Caco-2 (cell line): Measurements from ENCODE around the gene P2RX6. TPM values are rescaled to one million over a fixed set of nuclear protein-coding genes. Genes with fewer than 3 reads are reported as not detected.

ENCODE experiments used
- BruUV-seq: library from RNA; stranded (reverse); fragments of 400-500 nt; replicated peaks from 2 replicates; lab custom pipeline; 2021; lab: Mats Ljungman, UMichigan
- CTCF ChIA-PET: fragments of 300-600 bp; sonication (Branson Sonifier 250); formaldehyde crosslinking; loops from one replicate; lab custom pipeline; 2022; ENCODE audit warnings: antibody characterized with exemption; lab: Charles Lee
- POLR2A ChIA-PET: fragments of 300-600 bp; sonication (Branson Sonifier 250); formaldehyde crosslinking; loops from one replicate; lab custom pipeline; 2022; ENCODE audit warnings: antibody characterized with exemption; lab: Charles Lee
- DNase-seq, 2 experiments: peaks; one replicate each; pipeline versions ENCODE4 v3.0.0 to v3.0.0-alpha.2; 2020 to 2022
- H3K27me3 ChIP-seq: replicated peaks from 2 replicates; pipeline ENCODE4 v1.6.0; 2011; ENCODE audit warnings: low read length; ENCODE audit not compliant: control insufficient read depth, insufficient read depth
- H3K36me3 ChIP-seq: 2 replicates; pipeline ENCODE4 v1.5.1; 2011; ENCODE audit warnings: low read length; ENCODE audit not compliant: control insufficient read depth, insufficient read depth
- H3K4me1 ChIP-seq: fragments of 250-450 bp; sonication (Bioruptor Pico); 2 replicates; pipeline ENCODE4 v1.5.1; 2020; ENCODE audit warnings: mild to moderate bottlenecking
- H3K4me3 ChIP-seq: 2 replicates; pipeline ENCODE4 v1.5.1; 2011; ENCODE audit warnings: low read depth, mild to moderate bottlenecking, control low read depth, low read length
- H3K9me3 ChIP-seq: fragments of 250-450 bp; sonication (Bioruptor Pico); 2 replicates; pipeline ENCODE4 v1.5.1; 2020; ENCODE audit warnings: mild to moderate bottlenecking, moderate library complexity
- H3K27ac Mint-ChIP-seq: one replicate; pipeline ENCODE4 v1.8.0; 2022; ENCODE audit warnings: mixed read lengths; ENCODE audit not compliant: unreplicated experiment
- H3K27me3 Mint-ChIP-seq: one replicate; pipeline ENCODE4 v1.8.0; 2022; ENCODE audit warnings: mixed read lengths; ENCODE audit not compliant: insufficient read depth, unreplicated experiment
- H3K36me3 Mint-ChIP-seq: one replicate; pipeline ENCODE4 v1.8.0; 2022; ENCODE audit warnings: mild to moderate bottlenecking, mixed read lengths; ENCODE audit not compliant: insufficient read depth, unreplicated experiment
- H3K4me1 Mint-ChIP-seq: one replicate; pipeline ENCODE4 v1.8.0; 2022; ENCODE audit warnings: low read depth, mixed read lengths; ENCODE audit not compliant: unreplicated experiment
- H3K4me3 Mint-ChIP-seq: one replicate; pipeline ENCODE4 v1.8.0; 2022; ENCODE audit warnings: mild to moderate bottlenecking, moderate library complexity, mixed read lengths; ENCODE audit not compliant: unreplicated experiment
- H3K9me3 Mint-ChIP-seq: one replicate; pipeline ENCODE4 v1.8.0; 2022; ENCODE audit warnings: mixed read lengths; ENCODE audit not compliant: unreplicated experiment
- CTCF ChIP-seq, 2 experiments: fragments of 200-600 bp in 1 of 2; IDR thresholded peaks; 1 replicate in 1 of 2; 2 replicates in 1 of 2; pipeline versions ENCODE4 v1.5.1 to v1.8.0; 2011 to 2022; ENCODE audit warnings: antibody characterized with exemption in 1 of 2, control low read depth in 1 of 2, inconsistent platforms in 1 of 2, low read depth in 1 of 2, low read length in 1 of 2, mild to moderate bottlenecking in 1 of 2, moderate library complexity in 1 of 2; ENCODE audit not compliant: insufficient read depth in 1 of 2, severe bottlenecking in 1 of 2, unreplicated experiment in 1 of 2
- intact Hi-C: fragments of 100-400 bp; cut with micrococcal nuclease; formaldehyde crosslinking; loops from one replicate; pipeline ENCODE4 v1.10.0; 2022; ENCODE audit not compliant: unreplicated experiment
- total RNA-seq: library from RNA; stranded (reverse); gene quantifications from 2 replicates; pipeline ENCODE4 v1.2.3, GENCODE V29; 2022

The P2RX6 gene
- total RNA-seq, 1 experiment from 2014 or later: 0.11 TPM

GRCh38 chr22:20994902-20995241 lies 20.1 kb upstream of the P2RX6 start:
- Mint-ChIP-seq H3K9me3 (no peaks in the 10 kb centered on the region), H3K27ac (no peak overlapping the region), H3K4me1 (no peaks in the 10 kb centered on the region), H3K4me3 (no peak overlapping the region), H3K27me3 (no peaks in the 10 kb centered on the region), H3K36me3 (peaks cover 53% of the 10 kb centered on the region)
- H3K4me3 ChIP-seq: no peak overlapping the region
- ChIA-PET POLR2A (no interaction called here), CTCF (no interaction called here)
- H3K9me3 ChIP-seq: no peaks in the 10 kb centered on the region
- intact Hi-C loops: no loop called here
- DNase-seq: no peak
- no peaks in the 10 kb centered on the region; the same call in none of the 2 replicates for H3K36me3 ChIP-seq
- H3K4me1 ChIP-seq: no peaks in the 10 kb centered on the region
- BruUV-seq: no TSS peak
- no peaks in the 10 kb centered on the region for H3K27me3 ChIP-seq
- TF ChIP-seq CTCF (IDR thresholded peaks at IDR 0.05; ENCODE audit: insufficient read depth in 1 of 2, low read depth in 1 of 2, low read length in 1 of 2, severe bottlenecking in 1 of 2, unreplicated experiment in 1 of 2): no peak

GRCh38 chr22:20995329-20996030 lies 19.5 kb upstream of the P2RX6 start:
- Mint-ChIP-seq H3K36me3 (peaks cover 54% of the 10 kb centered on the region), H3K4me3 (no peak overlapping the region), H3K9me3 (no peaks in the 10 kb centered on the region), H3K27ac (no peak overlapping the region), H3K4me1 (no peaks in the 10 kb centered on the region), H3K27me3 (no peaks in the 10 kb centered on the region)
- Histone ChIP-seq H3K4me3 (no peak overlapping the region), H3K27me3 (no peaks in the 10 kb centered on the region), H3K36me3 (no peaks in the 10 kb centered on the region; the same call in none of the 2 replicates), H3K4me1 (peaks cover 4% of the 10 kb centered on the region), H3K9me3 (no peaks in the 10 kb centered on the region)
- TF ChIP-seq CTCF (IDR thresholded peaks at IDR 0.05; ENCODE audit: insufficient read depth in 1 of 2, low read depth in 1 of 2, low read length in 1 of 2, severe bottlenecking in 1 of 2, unreplicated experiment in 1 of 2): no peak
- ChIA-PET POLR2A (no interaction called here), CTCF (no interaction called here)
- intact Hi-C loops: no loop called here
- no peak for DNase-seq
- no TSS peak for BruUV-seq

DNA sequence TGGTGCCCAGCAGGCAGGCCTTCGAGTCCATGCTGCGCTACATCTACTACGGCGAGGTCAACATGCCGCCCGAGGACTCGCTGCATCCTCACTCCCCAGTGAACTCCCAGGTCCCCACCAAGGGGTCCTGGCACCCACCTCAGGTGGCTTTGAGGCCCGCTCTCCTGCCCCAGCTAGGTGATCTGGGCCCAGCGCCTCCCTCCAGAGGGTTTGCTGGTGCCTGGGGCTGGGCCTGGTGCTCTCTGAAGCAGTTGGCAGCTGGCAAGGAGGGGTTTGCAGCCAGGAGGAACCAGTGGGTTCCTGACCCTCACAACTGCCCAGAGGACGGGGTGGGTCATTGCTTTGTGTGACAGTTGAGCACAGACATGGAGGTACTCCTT lies 18.9 kb upstream of the P2RX6 start:
- BruUV-seq: no TSS peak
- DNase-seq: no peak
- Mint-ChIP-seq H3K36me3 (peaks cover 49% of the 10 kb centered on the region), H3K27ac (no peak overlapping the region), H3K4me3 (no peak overlapping the region), H3K9me3 (no peaks in the 10 kb centered on the region), H3K4me1 (no peaks in the 10 kb centered on the region), H3K27me3 (no peaks in the 10 kb centered on the region)
- H3K4me1 ChIP-seq: peaks cover 9% of the 10 kb centered on the region
- no peaks in the 10 kb centered on the region for H3K27me3 ChIP-seq
- no peaks in the 10 kb centered on the region for H3K9me3 ChIP-seq
- intact Hi-C loops: no loop called here
- POLR2A ChIA-PET: no interaction called here
- CTCF ChIA-PET: no interaction called here
- no peak overlapping the region for H3K4me3 ChIP-seq
- no peak for TF ChIP-seq CTCF (IDR thresholded peaks at IDR 0.05; ENCODE audit: insufficient read depth in 1 of 2, low read depth in 1 of 2, low read length in 1 of 2, severe bottlenecking in 1 of 2, unreplicated experiment in 1 of 2)
- H3K36me3 ChIP-seq: no peaks in the 10 kb centered on the region; the same call in none of the 2 replicates
